ENCODE measurements around the gene RAB11A.

DNA sequence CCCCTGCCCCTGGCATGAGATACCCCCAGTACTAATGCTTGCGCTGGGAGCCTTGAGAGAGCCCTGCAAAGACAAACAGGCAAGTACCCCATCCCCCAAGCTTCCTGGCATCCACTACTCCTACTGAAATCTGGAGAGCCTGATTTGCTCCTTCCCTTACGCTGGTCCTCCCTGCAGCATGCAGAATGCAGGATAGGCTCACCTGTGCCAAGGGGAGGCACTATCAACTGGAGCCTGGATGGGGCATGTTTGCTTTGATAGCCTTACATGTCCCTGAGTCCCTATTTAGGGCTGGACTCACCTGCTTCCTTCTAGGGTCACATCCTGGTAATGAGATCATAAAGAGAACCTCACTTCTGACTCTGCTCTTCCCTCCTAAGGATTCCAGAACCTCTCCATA lies 42.9 kb downstream of the RAB11A start:
- TF ChIP-seq, protein P1, sequence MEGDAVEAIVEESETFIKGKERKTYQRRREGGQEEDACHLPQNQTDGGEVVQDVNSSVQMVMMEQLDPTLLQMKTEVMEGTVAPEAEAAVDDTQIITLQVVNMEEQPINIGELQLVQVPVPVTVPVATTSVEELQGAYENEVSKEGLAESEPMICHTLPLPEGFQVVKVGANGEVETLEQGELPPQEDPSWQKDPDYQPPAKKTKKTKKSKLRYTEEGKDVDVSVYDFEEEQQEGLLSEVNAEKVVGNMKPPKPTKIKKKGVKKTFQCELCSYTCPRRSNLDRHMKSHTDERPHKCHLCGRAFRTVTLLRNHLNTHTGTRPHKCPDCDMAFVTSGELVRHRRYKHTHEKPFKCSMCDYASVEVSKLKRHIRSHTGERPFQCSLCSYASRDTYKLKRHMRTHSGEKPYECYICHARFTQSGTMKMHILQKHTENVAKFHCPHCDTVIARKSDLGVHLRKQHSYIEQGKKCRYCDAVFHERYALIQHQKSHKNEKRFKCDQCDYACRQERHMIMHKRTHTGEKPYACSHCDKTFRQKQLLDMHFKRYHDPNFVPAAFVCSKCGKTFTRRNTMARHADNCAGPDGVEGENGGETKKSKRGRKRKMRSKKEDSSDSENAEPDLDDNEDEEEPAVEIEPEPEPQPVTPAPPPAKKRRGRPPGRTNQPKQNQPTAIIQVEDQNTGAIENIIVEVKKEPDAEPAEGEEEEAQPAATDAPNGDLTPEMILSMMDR (conservative IDR thresholded peaks at IDR 0.05; ENCODE audit: low read length) = no peak
- TF ChIP-seq EZH2phosphoT487 (IDR thresholded peaks at IDR 0.05; ENCODE audit: borderline replicate concordance) = no peak
